NCI-H774 (cell line): Measurements from ENCODE around the gene USP36.
"Not testable (repeated sequence)": the region's sequence is repeated elsewhere in the genome, so short reads cannot be mapped to it uniquely, and the experiment has no call there.

Experiments
- DNase-seq: peaks from one replicate; lab custom pipeline; 2025; lab: John Stamatoyannopoulos, UW

The USP36 gene

DNA sequence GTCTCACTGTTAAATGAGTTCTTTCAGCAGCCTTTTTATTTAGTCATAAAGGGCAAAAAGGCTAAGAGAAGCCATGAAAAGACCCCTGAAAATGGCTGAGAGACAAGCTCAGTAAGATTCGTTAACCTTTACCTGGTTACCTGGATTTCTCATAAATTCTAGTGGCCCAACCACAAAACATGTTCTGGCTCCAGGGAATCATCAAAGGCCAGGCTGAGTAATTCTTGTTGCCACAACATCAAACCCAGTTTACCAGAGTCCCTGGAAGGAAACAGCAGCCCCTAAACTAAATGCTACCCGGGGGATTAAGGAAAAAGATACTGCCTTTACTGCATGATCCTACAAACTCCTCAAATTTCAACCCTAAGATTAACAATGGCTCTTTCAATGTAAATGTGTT is 74.4 kb downstream of the USP36 start:
- DNase-seq: no peak

DNA sequence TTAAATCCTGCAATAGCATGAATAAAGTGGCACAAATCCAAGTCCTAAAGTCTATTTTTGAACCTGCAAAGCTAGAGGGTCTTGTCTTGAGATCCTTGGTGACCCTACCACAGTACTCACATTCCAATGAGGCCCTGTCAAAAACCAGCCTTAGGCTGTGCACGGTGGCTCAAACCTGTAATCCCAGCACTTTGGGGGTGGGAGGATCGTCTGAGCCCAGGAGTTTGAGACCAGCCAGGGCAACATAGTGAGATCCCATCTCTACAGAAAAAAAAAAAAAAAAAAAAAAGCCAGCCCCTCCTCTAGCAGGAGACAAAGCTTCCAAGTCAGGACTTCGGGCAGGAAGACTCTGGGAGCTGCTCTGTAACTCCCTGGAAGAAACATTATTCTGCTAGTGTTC is 74.8 kb downstream of the USP36 start:
- DNase-seq: no peak

DNA sequence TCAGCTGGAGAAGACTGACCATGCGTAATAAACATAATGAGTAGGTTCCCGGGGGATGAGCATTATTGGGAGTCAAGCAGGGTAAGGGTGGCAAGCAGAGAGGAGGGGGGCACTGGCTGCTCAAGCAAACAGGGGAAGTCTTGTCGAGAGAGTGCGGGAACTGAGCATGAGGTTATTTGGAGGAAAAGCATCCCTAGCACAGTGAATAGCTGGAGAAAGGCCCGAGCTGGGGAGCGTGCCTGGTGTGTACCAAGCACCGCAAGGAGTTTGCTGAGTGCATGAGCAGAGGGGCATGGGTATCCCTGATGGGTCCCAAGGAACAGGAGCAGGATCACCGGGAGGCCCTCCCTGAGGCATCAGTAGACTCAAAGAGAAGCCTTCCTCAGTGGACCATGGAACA is 75.7 kb downstream of the USP36 start:
- DNase-seq: no peak

DNA sequence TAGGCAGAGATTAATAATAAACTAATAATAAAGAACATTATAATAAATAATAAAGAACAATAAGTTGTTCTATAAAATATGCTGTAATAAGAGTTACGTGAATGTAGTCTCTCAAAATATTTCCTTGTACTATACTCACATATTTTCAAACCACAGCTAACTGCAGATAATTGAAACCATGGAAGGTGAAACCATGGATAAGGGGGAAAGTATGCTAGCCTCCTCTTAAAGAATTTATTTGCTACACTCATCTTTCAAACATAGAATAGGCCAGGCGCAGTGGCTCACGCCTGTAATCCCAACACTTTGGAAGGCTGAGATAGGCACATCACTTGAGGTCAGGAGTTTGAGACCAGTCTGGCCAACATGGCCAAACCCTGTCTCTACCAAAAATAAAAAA is 77.1 kb downstream of the USP36 start:
- no peak for DNase-seq

DNA sequence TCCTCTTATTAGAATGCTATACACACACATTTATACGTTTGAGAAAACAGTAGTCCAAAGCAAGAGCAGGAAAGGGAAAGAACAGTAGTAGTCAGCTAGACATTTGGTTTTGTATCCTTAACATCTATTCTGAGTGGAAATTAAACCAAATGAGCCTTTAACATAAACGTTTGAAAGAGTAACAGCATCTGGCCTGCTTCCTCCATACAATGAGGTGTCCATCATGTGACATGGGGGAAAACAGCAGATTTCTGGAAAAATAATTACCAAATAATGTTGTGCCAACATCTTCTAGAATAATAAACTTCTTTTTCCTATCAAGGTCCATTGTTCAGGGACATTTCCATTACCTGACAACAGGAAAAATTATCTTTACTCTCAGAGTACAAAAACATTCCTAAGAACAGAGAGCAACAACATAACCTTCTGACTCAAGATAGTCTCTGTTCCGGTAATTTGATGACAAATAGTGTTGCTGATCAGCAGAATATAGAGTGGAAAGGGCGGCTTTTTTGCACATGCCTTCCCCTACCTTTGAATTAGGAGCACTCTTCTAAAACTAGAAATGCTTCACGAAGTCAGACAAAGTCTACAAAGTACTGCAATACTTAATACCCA is 78.7 kb downstream of the USP36 start:
- DNase-seq: no peak

DNA sequence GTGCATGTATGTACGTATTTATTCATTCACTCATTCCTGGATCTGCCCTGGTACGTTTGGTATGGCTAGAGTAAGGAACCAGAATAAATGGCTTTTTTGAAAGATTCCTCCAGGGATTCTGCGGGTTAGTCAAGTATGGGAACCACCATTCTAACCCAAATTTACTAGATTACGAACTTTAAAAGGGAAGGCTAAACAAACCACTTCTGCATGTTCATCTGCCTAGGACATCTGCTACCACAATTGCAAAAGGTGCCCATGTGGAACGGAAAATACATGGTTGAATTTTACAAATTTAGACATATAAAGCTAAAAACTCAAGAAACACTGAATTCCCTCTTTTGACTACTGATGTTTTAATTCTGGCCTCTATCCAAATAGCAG is 80.7 kb downstream of the USP36 start:
- no peak for DNase-seq

DNA sequence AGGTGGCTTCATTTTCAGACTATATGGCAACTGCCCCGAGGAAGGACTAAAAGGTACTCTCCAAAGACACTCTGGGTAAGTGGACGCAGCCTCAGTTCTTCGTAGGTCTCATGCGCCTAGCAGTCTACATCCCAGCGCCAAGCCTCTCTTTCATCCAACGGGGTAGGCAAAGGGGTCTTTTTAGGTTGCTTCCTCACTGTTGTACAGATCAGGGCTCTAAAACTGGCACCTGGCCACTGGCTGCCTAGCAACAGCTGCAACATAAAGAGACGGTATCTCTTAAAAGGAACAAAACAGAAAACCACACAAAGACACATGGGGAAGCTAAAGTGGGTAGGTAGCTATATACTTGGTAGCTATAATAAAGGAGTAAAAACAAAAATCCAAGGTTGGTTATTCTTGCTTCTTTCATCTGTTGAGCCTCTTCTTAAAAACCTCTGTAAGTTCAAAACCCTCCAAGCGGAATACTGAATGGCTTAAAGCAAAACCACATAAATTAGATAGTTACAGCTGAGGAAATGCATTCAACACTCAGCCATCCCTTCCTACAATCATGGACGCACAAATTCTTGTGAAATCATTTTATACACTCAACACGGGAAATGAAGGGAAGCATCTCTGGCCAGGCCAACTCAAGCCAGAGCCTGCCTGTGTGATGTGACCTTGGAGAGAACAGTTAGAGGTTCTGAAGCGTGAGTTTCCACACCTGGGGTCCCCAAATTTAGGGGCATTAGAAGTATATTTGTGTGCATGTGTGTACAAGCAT is 81.2 kb downstream of the USP36 start:
- DNase-seq: peak; percentile 69

DNA sequence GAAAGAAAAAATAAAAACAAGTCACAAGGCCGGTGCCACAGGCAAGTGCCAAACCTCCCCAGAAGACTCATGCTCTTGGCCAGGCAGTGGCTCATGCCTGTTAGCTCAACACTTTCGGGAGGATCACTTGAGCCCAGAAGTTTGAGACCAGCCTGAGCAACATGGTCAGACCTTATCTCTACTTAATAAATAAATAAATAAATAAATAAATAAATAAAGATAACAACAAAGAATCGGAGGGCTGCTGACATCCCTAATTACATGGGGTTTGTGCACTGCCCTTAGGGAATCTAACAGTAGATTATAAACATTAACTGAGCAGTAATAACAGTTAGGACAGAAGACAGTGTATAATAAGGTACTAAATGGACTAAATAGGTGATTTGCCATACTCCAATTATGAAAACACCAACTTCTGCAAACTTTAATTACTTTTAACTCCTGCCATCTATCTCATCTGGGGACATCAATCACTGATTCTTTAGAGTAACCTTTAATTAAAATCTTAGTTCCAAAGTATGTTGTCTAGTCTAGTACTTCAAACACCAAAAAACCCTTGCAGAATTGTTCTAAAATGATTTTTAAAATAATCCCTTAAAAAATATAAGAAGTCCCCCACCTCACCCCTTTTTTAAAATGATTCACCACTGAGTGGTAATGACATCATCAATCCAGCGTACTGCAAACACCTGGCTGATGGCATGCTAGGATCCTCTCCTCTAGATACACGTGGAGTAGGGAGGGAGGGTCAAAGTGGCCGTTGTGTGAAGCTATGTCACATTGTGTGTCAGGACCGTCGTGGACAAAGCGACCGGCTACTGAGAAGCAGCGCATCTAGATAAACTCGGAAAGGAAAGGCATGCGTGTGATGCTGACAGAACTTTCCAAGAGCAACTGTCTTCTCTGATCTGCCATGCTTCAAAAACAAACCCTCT is 87.0 kb downstream of the USP36 start:
- DNase-seq: no peak

DNA sequence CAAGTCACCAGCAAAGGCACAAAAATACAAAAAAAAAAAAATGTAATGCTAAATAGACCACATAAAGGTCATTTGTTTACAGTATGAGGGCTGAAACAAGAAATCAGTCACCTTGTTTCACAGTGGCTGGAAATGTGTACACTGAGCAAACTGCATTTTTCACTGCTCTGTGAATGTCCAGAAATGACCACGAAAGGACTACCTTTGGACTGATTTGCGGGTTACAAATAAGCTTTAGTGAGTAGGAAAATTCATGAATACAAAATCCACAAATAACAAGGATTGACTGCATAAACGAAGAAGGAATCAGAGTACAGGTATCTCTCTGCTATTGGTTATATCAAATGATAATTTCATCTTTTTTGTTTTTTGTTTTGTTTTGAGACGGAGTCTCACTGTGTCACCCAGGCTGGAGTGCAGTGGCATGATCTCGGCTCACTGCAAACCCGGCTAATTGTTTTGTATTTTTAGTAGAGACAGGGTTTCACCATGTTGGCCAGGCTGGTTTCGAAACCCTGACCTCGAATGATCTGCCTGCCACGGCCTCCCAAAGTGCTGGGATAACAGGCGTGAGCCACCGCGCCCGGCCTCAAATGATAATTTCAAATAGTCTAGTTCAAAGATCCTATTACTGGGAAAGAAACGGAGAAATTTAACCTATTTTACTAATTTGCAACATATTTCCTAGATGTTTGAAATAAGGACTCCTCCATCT is 89.0 kb downstream of the USP36 start:
- DNase-seq: no peak

DNA sequence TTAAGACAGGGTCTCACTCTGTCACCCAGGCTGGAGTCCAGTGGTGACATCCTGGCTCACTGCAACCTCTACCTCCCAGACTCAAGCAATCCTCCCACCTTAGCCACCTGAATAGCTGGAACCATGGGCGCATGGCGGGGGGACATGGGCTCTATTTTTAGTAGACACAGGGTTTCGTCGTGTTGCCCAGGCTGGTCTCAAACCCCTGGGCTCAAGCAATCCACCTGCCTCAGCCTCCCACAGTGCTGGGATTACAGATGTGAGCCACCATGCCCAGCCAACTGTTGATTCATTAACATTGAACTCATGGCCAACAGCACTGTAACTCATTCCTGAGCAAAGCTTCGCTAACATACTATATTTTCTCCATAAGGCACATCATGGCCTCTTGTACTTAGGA is 89.6 kb downstream of the USP36 start:
- DNase-seq: not testable (repeated sequence)

DNA sequence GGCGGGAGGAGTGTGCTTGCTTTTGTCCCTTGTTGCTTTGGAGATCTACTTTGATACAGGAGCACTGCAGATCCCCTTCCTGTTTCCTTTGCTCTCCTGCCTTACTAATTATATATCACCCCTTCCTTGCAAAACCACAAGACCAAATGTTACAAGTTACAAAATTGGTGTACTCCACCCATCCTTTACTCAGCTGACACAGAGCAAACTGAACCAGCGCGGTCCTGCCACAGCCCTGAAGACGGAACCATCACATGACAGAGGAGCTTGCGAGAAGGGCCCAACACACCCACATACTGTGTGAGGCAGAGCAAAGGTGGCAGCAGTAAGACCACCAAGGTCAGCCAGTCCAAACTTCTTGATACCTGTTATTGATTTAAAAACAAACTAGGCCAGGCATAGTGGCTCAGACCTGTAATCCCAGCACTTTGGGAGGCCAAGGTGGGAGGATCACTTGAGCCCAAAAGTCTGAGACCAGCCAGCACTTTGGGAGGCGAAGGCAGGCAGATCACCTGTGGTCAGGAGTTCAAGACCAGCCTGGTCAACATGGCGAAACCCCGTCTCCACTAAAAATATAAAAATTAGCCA is 91.8 kb downstream of the USP36 start:
- no peak for DNase-seq

DNA sequence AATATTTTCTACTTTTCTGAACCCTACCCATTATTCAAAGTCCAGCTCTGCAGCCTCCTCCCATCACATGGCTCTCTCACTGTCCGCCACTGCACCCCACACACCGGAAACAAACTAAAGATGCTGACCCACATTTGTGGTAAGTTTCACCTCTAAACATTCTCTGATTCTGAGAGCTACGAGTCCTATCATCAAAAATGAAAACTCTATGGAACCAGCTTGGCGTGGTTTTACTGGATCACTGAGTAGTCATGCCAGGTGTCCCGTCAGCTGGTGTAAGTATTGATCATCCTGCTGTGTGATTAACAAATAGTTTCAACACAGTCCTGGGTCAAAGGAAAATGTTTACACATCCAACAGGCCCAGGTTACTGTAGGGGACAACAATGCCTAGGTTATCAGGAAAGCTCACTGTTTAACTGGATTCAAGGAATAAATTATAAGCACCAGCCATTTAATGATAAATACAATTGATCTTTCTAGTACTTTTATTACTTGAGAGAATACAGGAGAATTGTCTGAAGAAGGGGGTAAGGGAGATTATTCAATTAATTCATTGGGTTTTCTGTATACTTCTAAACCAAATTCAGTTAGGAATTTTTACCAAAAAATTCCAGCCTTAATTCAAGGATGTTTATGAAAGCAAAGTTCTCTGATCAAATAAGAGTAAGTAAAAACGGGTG is 92.4 kb downstream of the USP36 start:
- DNase-seq: no peak

DNA sequence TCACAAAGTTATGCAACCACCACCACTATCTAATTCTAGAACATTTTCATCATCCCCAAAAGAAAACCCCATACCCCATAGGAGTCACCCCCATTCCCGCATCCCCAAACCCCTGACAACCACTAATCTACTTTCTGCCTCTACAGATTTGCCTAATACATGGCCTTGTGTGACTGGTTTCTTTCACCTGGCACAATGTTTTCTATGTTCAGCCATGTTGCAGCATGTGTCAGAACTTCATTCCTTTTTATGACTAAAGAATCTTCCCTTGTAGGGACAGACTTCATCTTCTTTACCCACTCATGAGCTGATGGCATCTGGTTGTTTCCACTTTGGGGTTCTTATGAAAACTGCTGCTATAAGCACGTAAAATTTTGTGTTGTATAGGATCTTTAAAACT is 93.1 kb downstream of the USP36 start:
- no peak for DNase-seq

DNA sequence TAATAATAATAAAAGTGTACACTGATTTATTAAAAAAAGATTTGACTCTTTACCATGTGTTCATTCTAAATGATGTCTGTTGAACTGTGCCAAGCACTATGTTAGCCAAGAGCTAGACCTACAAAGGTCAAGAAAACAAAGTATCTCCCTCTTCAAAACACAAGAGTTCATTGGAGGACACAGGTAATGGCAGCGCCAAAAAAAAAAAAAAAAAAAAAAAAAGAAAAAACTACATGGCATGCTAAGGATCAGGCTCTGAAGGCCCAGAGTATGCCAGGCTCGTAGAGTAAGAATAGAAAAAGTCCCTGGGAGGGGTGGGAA is 93.7 kb downstream of the USP36 start:
- DNase-seq: no peak

DNA sequence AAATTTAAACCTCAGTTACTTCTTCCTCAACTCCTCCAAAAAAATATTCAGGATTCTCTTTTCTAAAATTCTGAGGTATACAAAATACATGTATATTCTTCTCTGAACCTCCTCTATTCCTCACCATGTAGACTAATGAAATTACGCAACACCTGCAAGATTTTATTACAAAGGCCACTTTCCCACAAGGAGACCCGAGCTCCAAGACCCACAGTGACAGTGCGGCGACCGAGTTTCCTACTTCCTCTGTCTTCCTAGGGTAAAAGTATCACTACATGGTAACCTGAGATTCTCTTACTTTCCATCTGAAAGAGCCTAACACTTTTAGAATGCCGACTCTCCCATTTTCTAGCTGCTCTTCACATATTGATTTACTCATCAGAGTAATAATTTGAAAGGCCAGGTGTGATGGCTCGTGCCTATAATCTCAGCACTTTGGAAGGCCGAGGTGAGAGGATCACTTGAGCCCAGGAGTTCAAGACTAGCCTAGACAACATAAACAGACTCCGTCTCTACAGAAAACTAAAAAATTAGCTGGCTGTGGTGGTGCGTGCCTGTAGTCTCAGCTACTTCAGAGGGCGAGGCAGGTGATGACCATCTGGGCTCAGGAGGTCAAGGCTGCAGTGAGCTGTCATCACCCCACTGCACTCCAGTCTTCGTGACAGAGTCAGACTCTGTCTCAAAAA is 94.2 kb downstream of the USP36 start:
- no peak for DNase-seq
